PC-9 (cell line): Measurements from ENCODE around the gene RFX2.
"Not testable (repeated sequence)": the region's sequence is repeated elsewhere in the genome, so short reads cannot be mapped to it uniquely, and the experiment has no call there.

Experiments used
- CTCF ChIP-seq: fragments of 200-600 bp; sonication (generic); conservative IDR thresholded peaks from 2 replicates; pipeline ENCODE4 v1.6.1; 2017; ENCODE audit warnings: mixed run types, antibody characterized with exemption, mild to moderate bottlenecking, moderate library complexity
- EZH2 ChIP-seq: fragments of 200-600 bp; sonication (generic); IDR thresholded peaks from 2 replicates; pipeline ENCODE4 v1.8.0; 2017; ENCODE audit warnings: antibody characterized with exemption, low read depth

GRCh38 chr19:5985837-5986236, 124.5 kb downstream of the RFX2 start:
- not testable (repeated sequence) for TF ChIP-seq CTCF, EZH2
